Mesenchymal stem cell (in vitro differentiated cells and primary cell): ENCODE data around the gene FRY.

ENCODE experiments used
- DNase-seq: peaks from one replicate; pipeline ENCODE4 v3.0.0-alpha.2; 2013
- H2AFZ ChIP-seq: one replicate; pipeline ENCODE4 v1.6.1; 2013; ENCODE audit warnings: low read depth, mild to moderate bottlenecking, control low read depth, inconsistent platforms, low read length, moderate library complexity
- H2AK5ac ChIP-seq: 2 replicates; pipeline ENCODE4 v1.6.1; 2013; ENCODE audit warnings: low read length, moderate library complexity, mild to moderate bottlenecking, inconsistent platforms; ENCODE audit not compliant: severe bottlenecking
- H2BK120ac ChIP-seq: one replicate; pipeline ENCODE4 v1.6.1; 2013; ENCODE audit warnings: low read depth, mild to moderate bottlenecking, inconsistent platforms, low read length, moderate library complexity
- H2BK12ac ChIP-seq, 2 experiments: one replicate each; pipeline ENCODE4 v1.6.1; 2013; ENCODE audit warnings: inconsistent platforms in 2 of 2, low read length in 2 of 2, mild to moderate bottlenecking in 2 of 2, moderate library complexity in 2 of 2, control low read depth in 1 of 2
- H2BK15ac ChIP-seq: one replicate; pipeline ENCODE4 v1.6.1; 2013; ENCODE audit warnings: mild to moderate bottlenecking, low read depth, inconsistent platforms; ENCODE audit not compliant: poor library complexity, severe bottlenecking
- H2BK5ac ChIP-seq: 2 replicates; pipeline ENCODE4 v1.6.1; 2013; ENCODE audit warnings: low read depth, mild to moderate bottlenecking, low read length, control low read depth, inconsistent platforms; ENCODE audit not compliant: poor library complexity, severe bottlenecking
- H3K14ac ChIP-seq, 2 experiments: one replicate each; pipeline ENCODE4 v1.6.1; 2013; ENCODE audit warnings: inconsistent platforms in 2 of 2, low read length in 2 of 2, control low read depth in 1 of 2, mild to moderate bottlenecking in 1 of 2, moderate library complexity in 1 of 2
- H3K18ac ChIP-seq, 2 experiments: one replicate each; pipeline ENCODE4 v1.6.1; 2013; ENCODE audit warnings: inconsistent platforms in 2 of 2, low read length in 2 of 2, control low read depth in 1 of 2, low read depth in 1 of 2, mild to moderate bottlenecking in 1 of 2
- H3K23ac ChIP-seq, 2 experiments: one replicate each; pipeline ENCODE4 v1.6.1; 2013; ENCODE audit warnings: inconsistent platforms in 2 of 2, low read length in 2 of 2, mild to moderate bottlenecking in 2 of 2, moderate library complexity in 2 of 2, control low read depth in 1 of 2
- H3K27ac ChIP-seq: 2 replicates; pipeline ENCODE4 v1.5.1; 2013; ENCODE audit warnings: mild to moderate bottlenecking, moderate library complexity, low read length, control low read depth, inconsistent platforms; ENCODE audit not compliant: poor library complexity, severe bottlenecking
- H3K27me3 ChIP-seq, 2 experiments: 2 replicates each; pipeline versions ENCODE4 v1.6.1 to v1.7.0; 2013; ENCODE audit warnings: low read length in 2 of 2, mild to moderate bottlenecking in 2 of 2, moderate library complexity in 2 of 2, control low read depth in 1 of 2, inconsistent platforms in 1 of 2; ENCODE audit not compliant: control insufficient read depth in 1 of 2, insufficient read depth in 1 of 2
- H3K36me3 ChIP-seq, 2 experiments: 2 replicates each; pipeline versions ENCODE4 v1.6.1 to v1.7.0; 2013; ENCODE audit warnings: low read length in 2 of 2, control low read depth in 1 of 2, inconsistent platforms in 1 of 2, low read depth in 1 of 2, mild to moderate bottlenecking in 1 of 2; ENCODE audit not compliant: insufficient read depth in 2 of 2, control insufficient read depth in 1 of 2
- H3K4ac ChIP-seq, 2 experiments: one replicate each; pipeline ENCODE4 v1.6.1; 2013; ENCODE audit warnings: inconsistent platforms in 2 of 2, low read length in 2 of 2, mild to moderate bottlenecking in 2 of 2, moderate library complexity in 2 of 2, control low read depth in 1 of 2, low read depth in 1 of 2
- H3K4me1 ChIP-seq: 2 replicates; pipeline ENCODE4 v1.6.1; 2013; ENCODE audit warnings: low read depth, low read length, control low read depth; ENCODE audit not compliant: control insufficient read depth, insufficient read depth
- H3K4me2 ChIP-seq: 2 replicates; pipeline ENCODE4 v1.6.1; 2013; ENCODE audit warnings: low read length, mild to moderate bottlenecking, inconsistent platforms; ENCODE audit not compliant: poor library complexity, severe bottlenecking
- H3K4me3 ChIP-seq, 2 experiments: 2 replicates each; pipeline versions ENCODE4 v1.5.1 to v1.7.0; 2013; ENCODE audit warnings: low read length in 2 of 2, mild to moderate bottlenecking in 2 of 2, control low read depth in 1 of 2, low read depth in 1 of 2; ENCODE audit not compliant: insufficient read depth in 1 of 2
- H3K79me1 ChIP-seq: replicated peaks from 2 replicates; pipeline ENCODE4 v1.6.1; 2013; ENCODE audit warnings: mild to moderate bottlenecking, control low read depth, low read length, inconsistent platforms; ENCODE audit not compliant: poor library complexity, severe bottlenecking
- H3K9ac ChIP-seq: 2 replicates; pipeline ENCODE4 v1.7.0; 2013; ENCODE audit warnings: mild to moderate bottlenecking, low read length, moderate library complexity
- H3K9me3 ChIP-seq: 2 replicates; pipeline ENCODE4 v1.7.0; 2013; ENCODE audit warnings: mild to moderate bottlenecking, low read length; ENCODE audit not compliant: control insufficient read depth
- H4K8ac ChIP-seq: one replicate; pipeline ENCODE4 v1.6.1; 2013; ENCODE audit warnings: inconsistent platforms, mild to moderate bottlenecking, low read length, moderate library complexity
- H4K91ac ChIP-seq: one replicate; pipeline ENCODE4 v1.6.1; 2013; ENCODE audit warnings: mild to moderate bottlenecking, low read length, inconsistent platforms
- WGBS: methylation state at CpG from one replicate; pipeline ENCODE4 v1.1.7; 2013; ENCODE audit warnings: mixed read lengths; 5-methylcytosine and 5-hydroxymethylcytosine counted together

The FRY gene

GRCh38 chr13:32300406-32300805, 268.8 kb downstream of the FRY start:
- H3K23ac ChIP-seq, result no peak overlapping the region
- no peak overlapping the region for H2AK5ac ChIP-seq
- no peak overlapping the region for H3K4me3 ChIP-seq
- H2BK120ac ChIP-seq, result no peak overlapping the region
- H3K27me3 ChIP-seq, result peaks cover 25 to 32% of the 10 kb centered on the region in 2 experiments
- no peak for DNase-seq
- H3K9me3 ChIP-seq, result no peaks in the 10 kb centered on the region
- H2BK5ac ChIP-seq, result no peak overlapping the region
- H3K14ac ChIP-seq, result no peak overlapping the region
- H3K4me1 ChIP-seq, result no peaks in the 10 kb centered on the region
- no peak overlapping the region for H4K8ac ChIP-seq
- no peak overlapping the region for H3K18ac ChIP-seq
- no peak overlapping the region for H3K27ac ChIP-seq
- no peak overlapping the region for H2AFZ ChIP-seq
- H3K4ac ChIP-seq, result no peak overlapping the region
- 66% methylated on average over 8 of the region's 8 CpGs for WGBS
- no peak overlapping the region for H4K91ac ChIP-seq
- H3K36me3 ChIP-seq, result peaks cover 0 to 2% of the 10 kb centered on the region in 2 experiments
- no peaks in the 10 kb centered on the region for H3K79me1 ChIP-seq
- H3K9ac ChIP-seq, result no peak overlapping the region
- no peak overlapping the region for H3K4me2 ChIP-seq
- no peak overlapping the region for H2BK15ac ChIP-seq
- H2BK12ac ChIP-seq, result no peak overlapping the region

GRCh38 chr13:32300920-32301319, 269.3 kb downstream of the FRY start:
- Histone ChIP-seq H3K9ac (no peak overlapping the region), H2BK120ac (no peak overlapping the region), H2BK5ac (no peak overlapping the region), H3K4ac (no peak overlapping the region), H3K4me1 (no peaks in the 10 kb centered on the region), H2AFZ (no peak overlapping the region), H3K4me2 (no peak overlapping the region), H3K79me1 (no peaks in the 10 kb centered on the region), H4K8ac (no peak overlapping the region), H2AK5ac (no peak overlapping the region), H3K36me3 (no peaks in the 10 kb centered on the region), H4K91ac (no peak overlapping the region), H3K14ac (no peak overlapping the region), H3K23ac (no peak overlapping the region), H3K27me3 (peaks cover 25 to 32% of the 10 kb centered on the region in 2 experiments), H2BK12ac (no peak overlapping the region), H3K9me3 (no peaks in the 10 kb centered on the region), H3K27ac (no peak overlapping the region), H2BK15ac (no peak overlapping the region), H3K18ac (no peak overlapping the region), H3K4me3 (no peak overlapping the region)
- WGBS, result 100% methylated on average over 1 of the region's 1 CpG
- no peak for DNase-seq

GRCh38 chr13:32302461-32302860, 270.9 kb downstream of the FRY start:
- H2BK15ac ChIP-seq, result no peak overlapping the region
- no peak overlapping the region for H3K14ac ChIP-seq

GRCh38 chr13:32305646-32306045, 274.1 kb downstream of the FRY start:
- H3K23ac ChIP-seq, result no peak overlapping the region
- no peak overlapping the region for H3K4me3 ChIP-seq
- H3K36me3 ChIP-seq, result no peaks in the 10 kb centered on the region
- H2BK5ac ChIP-seq, result no peak overlapping the region
- no peak overlapping the region for H2BK120ac ChIP-seq
- H4K8ac ChIP-seq, result no peak overlapping the region
- no peak for DNase-seq
- H3K4me2 ChIP-seq, result no peak overlapping the region
- no peak overlapping the region for H4K91ac ChIP-seq
- H3K14ac ChIP-seq, result no peak overlapping the region
- H3K9me3 ChIP-seq, result no peaks in the 10 kb centered on the region
- H2AFZ ChIP-seq, result no peak overlapping the region
- H2AK5ac ChIP-seq, result no peak overlapping the region
- no peaks in the 10 kb centered on the region for H3K4me1 ChIP-seq
- H3K27ac ChIP-seq, result no peak overlapping the region
- H3K4ac ChIP-seq, result no peak overlapping the region
- H3K18ac ChIP-seq, result no peak overlapping the region
- no peak overlapping the region for H2BK15ac ChIP-seq
- H3K27me3 ChIP-seq, result peaks cover 4 to 6% of the 10 kb centered on the region in 2 experiments
- no peaks in the 10 kb centered on the region for H3K79me1 ChIP-seq
- H3K9ac ChIP-seq, result no peak overlapping the region
- no peak overlapping the region for H2BK12ac ChIP-seq

More at GRCh38 chr13:32302461-32302860, 270.9 kb downstream of the FRY start:
- Histone ChIP-seq H3K4me3 (no peak overlapping the region), H2BK12ac (no peak overlapping the region), H3K4me1 (no peaks in the 10 kb centered on the region), H3K36me3 (no peaks in the 10 kb centered on the region), H3K23ac (no peak overlapping the region), H3K18ac (no peak overlapping the region), H3K4ac (no peak overlapping the region), H4K8ac (no peak overlapping the region), H3K9ac (no peak overlapping the region), H3K9me3 (no peaks in the 10 kb centered on the region), H3K79me1 (no peaks in the 10 kb centered on the region), H2AK5ac (no peak overlapping the region), H2BK5ac (no peak overlapping the region), H4K91ac (no peak overlapping the region), H3K27me3 (peaks cover 25 to 32% of the 10 kb centered on the region in 2 experiments), H3K27ac (no peak overlapping the region), H2BK120ac (no peak overlapping the region), H3K4me2 (no peak overlapping the region), H2AFZ (no peak overlapping the region)
- 72% methylated on average over 2 of the region's 2 CpGs for WGBS
- DNase-seq, result no peak
